NCI-H524 treated with DMSO at 0.1 percent for 48 hours (cell line): ENCODE results near the gene SCLT1.

Experiments used
- DNase-seq: peaks from one replicate; lab custom pipeline; 2025; lab: John Stamatoyannopoulos, UW

Gene SCLT1

GRCh38 chr4:128869776-128870509 lies 223.4 kb downstream of the SCLT1 start:
- DNase-seq: no peak

GRCh38 chr4:128868758-128869157 lies 224.6 kb downstream of the SCLT1 start:
- DNase-seq: no peak

GRCh38 chr4:128866691-128867090 lies 226.6 kb downstream of the SCLT1 start:
- DNase-seq: no peak

GRCh38 chr4:128866269-128866668 lies 227.1 kb downstream of the SCLT1 start:
- DNase-seq: no peak

- DNase-seq: no peak
Measured at GRCh38 chr4:128865132-128865531, 228.2 kb downstream of the SCLT1 start.

GRCh38 chr4:128863312-128864075 lies 229.8 kb downstream of the SCLT1 start:
- no peak for DNase-seq

GRCh38 chr4:128862608-128863311 lies 230.6 kb downstream of the SCLT1 start:
- DNase-seq: no peak

GRCh38 chr4:128861856-128862518 lies 231.4 kb downstream of the SCLT1 start:
- DNase-seq: no peak

GRCh38 chr4:128859887-128860677 lies 233.3 kb downstream of the SCLT1 start:
- no peak for DNase-seq

GRCh38 chr4:128858879-128859671 lies 234.3 kb downstream of the SCLT1 start:
- DNase-seq: no peak

- no peak for DNase-seq
Measured at GRCh38 chr4:128856246-128856645, 237.1 kb downstream of the SCLT1 start.

GRCh38 chr4:128855621-128856020 lies 237.7 kb downstream of the SCLT1 start:
- DNase-seq: no peak

- DNase-seq: no peak
Measured at GRCh38 chr4:128854433-128854832, 238.9 kb downstream of the SCLT1 start.

- no peak for DNase-seq
Measured at GRCh38 chr4:128853741-128854140, 239.6 kb downstream of the SCLT1 start.

- no peak for DNase-seq
Measured at GRCh38 chr4:128850252-128850651, 243.1 kb downstream of the SCLT1 start.

GRCh38 chr4:128848461-128848860 lies 244.9 kb downstream of the SCLT1 start:
- no peak for DNase-seq

- no peak for DNase-seq
Measured at GRCh38 chr4:128847082-128847724, 246.1 kb downstream of the SCLT1 start.

GRCh38 chr4:128846063-128846462 lies 247.3 kb downstream of the SCLT1 start:
- DNase-seq: no peak

GRCh38 chr4:128844931-128845330 lies 248.4 kb downstream of the SCLT1 start:
- DNase-seq: no peak

- DNase-seq: no peak
Measured at GRCh38 chr4:128841402-128841801, 251.9 kb downstream of the SCLT1 start.
